Occipital lobe (tissue), 3 donors: Measurements from ENCODE around the gene TNPO1. TPM values are rescaled to one million over a fixed set of nuclear protein-coding genes. Genes with fewer than 3 reads are reported as not detected.
A peak's percentile ranks its signal among the peaks of the same experiment; 100 is the strongest.
"Not testable (repeated sequence)": the region's sequence is repeated elsewhere in the genome, so short reads cannot be mapped to it uniquely, and the experiment has no call there.

ENCODE experiments used
- DNase-seq: peaks from one replicate; lab custom pipeline; 2025; lab: John Stamatoyannopoulos, UW
- small RNA-seq: library from RNA; depleted of rRNA; stranded (forward); fragments of <200 nt; gene quantifications from one replicate; pipeline ENCODE3, GENCODE V24; 2014
- total RNA-seq: library from RNA; depleted of rRNA; stranded (reverse); fragments of >200 nt; gene quantifications from one replicate; pipeline ENCODE4 v1.2.3, GENCODE V29; 2014

TNPO1 gene
- total RNA-seq, 1 donor from 2014 or later: 299 TPM

DNA sequence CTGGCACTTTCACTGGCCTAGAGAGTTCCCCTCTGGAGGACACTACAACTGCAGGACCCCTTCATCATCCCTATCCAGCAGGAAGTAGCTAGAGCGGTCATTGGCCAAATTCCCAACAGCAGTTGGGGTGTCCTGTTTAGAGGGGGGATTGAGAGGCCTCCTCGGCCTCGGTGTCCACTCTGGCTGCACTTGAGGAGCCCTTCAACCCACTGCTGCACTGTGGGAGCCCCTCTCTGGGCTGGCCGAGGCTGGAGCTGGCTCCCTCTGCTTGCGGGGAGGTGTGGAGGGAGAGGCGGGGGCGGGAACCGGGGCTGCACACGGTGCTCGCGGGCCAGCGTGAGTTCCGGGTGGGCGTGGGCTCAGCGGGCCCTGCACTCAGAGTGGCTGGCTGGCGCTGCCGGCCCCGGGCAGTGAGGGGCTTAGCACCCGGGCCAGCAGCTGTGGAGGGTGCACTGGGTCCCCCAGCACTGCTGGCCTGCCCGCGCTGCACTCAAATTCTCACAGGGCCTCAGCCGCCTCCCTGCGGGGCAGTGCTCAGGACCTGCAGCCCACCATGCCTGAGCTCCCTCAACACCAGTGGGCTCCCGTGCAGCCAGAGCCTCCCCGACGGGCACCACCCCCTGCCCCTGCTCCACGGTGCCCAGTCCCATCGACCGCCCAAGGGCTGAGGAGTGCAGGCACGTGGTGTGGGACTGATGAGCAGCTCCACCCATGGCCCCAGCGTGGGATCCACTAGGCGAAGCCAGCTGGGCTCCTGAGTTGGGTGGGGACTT is 118.7 kb downstream of the TNPO1 start:
- not testable (repeated sequence) for DNase-seq

GRCh38 chr5:72936893-72937292 is 120.4 kb downstream of the TNPO1 start:
- DNase-seq: no peak

DNA sequence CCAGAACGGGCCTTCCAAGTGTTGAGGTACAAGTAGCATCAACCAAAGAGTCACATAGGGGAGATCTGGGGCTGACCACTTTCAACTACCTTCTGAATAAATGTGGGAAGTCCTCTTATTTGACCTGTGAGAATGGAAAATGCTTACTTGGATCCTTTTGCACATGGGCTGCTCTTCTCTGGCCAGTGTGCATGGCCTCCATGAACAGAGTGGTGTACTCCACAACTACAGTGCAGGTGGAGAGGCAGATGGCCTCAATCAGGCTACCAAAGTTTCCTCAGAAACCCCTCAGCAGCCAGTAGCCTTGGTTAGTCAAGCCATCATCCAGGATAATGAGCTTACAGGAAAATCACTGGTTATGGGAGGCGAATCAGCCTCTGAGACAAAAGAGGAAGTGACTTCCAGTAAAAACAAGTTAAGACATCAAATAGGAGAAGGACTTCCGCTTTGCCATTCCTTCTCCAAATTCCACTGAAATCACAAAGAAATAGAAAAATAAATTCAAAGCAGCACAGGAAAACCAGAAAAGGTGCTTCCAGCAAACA is 121.1 kb downstream of the TNPO1 start:
- no peak for DNase-seq

DNA sequence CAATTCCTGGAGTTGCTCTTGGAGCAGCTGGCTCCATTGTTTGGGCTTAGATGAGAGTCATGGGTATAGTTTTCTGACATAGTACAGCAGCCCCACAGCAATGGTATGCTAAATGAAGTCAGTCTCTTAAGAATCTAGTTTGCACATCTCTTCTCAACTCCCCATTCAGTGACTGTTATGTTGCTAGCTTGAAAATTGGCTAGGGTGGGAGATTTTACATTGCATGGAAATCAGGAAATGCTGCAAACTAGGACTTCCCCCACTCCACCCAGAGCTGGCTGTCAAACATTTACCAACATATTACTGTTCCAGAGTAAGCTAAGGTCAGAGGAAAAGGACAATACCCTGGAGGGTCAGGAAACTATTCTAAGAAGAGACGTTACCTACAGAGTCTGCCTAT is 121.7 kb downstream of the TNPO1 start:
- no peak for DNase-seq

GRCh38 chr5:72940082-72940481 is 123.6 kb downstream of the TNPO1 start:
- no peak for DNase-seq

DNA sequence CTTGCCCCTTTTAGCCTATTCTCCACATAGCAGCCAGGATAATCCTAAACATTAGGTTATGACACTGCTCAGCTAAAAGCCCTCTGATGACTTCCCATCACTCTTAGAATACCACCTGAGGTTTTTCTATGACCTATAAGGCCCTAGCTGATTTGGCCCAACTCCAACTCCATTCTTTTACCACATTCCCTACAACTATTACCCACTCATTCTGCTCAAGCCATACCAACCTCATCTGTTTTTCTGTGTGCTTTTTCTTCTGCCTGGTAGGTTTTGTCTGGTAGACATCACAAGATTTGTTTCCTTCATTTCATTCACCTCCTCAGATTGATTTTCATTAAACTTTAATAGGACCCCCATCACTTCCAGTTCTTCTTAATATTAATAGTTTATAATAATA is 126.8 kb downstream of the TNPO1 start:
- no peak for DNase-seq

DNA sequence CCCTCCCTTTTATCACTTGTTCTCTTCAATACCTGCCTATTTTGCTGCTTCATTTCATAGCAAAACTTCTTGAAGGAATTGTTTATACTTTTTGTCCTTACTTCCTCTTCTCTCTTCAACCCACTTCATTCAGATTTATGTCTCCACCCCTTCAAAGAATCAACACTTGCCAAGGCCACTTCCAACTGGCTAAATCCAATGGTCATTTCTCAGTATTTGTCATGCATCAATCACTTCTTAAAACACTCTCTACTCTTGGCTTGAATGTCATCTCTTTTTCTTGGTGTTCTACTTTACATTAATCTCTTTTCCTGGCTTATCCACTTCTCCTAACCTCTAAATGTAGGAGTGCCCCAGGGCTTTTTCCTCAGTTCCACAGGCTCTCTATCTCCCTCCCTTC is 131.0 kb downstream of the TNPO1 start:
- DNase-seq: no peak

- DNase-seq: no peak
Measured at GRCh38 chr5:72949481-72949880, 133.0 kb downstream of the TNPO1 start.

DNA sequence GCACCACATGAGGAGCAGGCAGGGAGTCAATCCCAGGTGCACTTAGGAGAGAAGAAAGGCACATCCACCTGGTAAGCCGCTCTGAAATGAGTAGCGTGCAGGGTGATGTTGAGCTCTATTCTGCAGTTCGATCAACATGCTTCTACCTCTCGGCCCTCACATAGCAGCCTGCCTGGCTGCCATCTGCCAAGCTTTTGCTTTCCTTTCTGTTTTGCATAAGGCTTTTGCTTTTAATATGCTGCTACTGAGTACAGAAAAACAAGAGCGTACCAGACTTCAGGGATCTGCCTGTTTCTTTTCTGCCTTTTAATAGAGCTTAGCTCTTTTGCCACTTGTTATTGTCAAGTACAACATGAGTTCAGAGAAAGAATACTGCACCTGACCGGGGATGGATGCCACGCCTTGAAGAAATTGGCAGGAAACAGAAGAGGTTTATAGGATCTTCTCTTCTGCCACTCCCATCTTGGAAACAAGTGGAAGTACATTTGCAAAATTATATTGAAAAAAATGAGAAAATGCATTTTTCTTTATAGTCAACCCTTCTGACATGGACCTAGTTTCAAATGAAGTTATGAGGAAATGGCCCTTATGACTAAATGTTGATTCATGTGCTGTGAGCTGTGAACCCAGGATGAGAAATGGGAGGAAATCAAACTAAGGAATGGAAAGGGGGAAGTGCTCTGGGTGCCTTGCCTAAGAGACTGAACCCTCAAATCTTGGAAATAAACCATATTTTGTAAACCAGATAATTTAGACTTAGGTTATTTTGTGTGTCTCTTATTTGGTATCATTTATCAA is 135.4 kb downstream of the TNPO1 start:
- DNase-seq: no peak

GRCh38 chr5:72954389-72954788 is 137.9 kb downstream of the TNPO1 start:
- DNase-seq: no peak

- no peak for DNase-seq
Measured at GRCh38 chr5:72955143-72955767, 138.8 kb downstream of the TNPO1 start.

DNA sequence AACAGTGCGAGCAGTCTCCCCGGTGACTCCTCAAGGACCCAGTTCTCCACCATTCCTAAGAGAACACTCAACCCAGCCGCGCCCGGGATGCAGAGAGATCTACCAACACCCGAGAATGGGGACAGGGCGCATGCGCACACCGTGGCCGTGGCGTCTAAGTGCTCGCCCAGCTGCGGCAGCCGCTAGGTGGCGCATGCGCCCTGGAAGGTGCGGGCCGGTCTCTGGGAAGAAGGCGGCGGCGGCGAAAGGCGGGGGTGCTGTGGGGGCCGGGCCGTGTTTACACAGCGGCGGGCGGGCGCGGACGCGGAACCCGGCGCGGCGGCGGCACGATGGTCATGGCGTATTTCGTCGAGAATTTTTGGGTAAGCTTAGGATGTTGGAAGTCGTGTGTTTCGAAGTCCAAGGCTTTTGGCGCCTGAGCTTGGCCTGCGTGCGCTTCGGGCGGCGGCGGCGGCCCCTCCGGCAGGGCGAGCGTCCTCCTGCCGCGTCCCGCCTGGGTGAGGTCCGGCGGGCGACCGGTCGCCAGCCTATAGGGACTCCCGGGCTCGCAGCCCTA is 139.4 kb downstream of the TNPO1 start, which contains the start of gene FCHO2:
Gene FCHO2, plus strand, starts transcription at position 274 of the 556 bp plus-strand sequence. Its CDS starts 56 bp downstream, at position 330.
- peak; percentile 91 for DNase-seq

GRCh38 chr5:72956324-72957140 is 140.1 kb downstream of the TNPO1 start:
- peak; percentile 34 for DNase-seq

DNA sequence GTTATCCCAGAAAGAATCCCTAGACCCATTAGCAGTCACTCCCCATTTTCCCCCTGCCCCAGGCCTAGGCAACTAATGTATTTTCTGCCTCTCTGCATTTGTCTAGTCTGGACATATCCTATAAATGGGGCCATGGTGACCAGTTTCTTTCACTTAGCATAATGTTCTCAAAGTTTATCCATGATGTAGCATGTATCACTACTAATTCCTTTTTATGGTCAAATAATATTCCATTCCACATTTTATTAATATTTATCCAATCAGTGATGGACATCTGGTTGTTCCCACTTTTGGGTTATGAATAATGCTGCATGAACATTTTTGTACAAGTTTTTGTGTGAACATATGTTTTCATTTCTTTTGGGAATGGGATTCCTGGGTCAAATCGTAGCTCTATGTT is 140.9 kb downstream of the TNPO1 start:
- no peak for DNase-seq

- no peak for DNase-seq
Measured at GRCh38 chr5:72959257-72959656, 142.8 kb downstream of the TNPO1 start.

Small RNAs within 50 kb of the gene (small RNA-seq; reads per million reads assigned to genes)
- gene MIR4804 (not detected), gene RF00019 (not detected)

Other genes with a start within 250 kb of the TNPO1 start
- gene FCHO2, start 139.4 kb downstream of the TNPO1 start, total RNA-seq: 74.4 TPM